ENCODE results near the gene GNAZ.

GNAZ gene

GRCh38 chr22:23080613-23081290 lies 10.4 kb downstream of the GNAZ start:
- TF ChIP-seq, protein P1, sequence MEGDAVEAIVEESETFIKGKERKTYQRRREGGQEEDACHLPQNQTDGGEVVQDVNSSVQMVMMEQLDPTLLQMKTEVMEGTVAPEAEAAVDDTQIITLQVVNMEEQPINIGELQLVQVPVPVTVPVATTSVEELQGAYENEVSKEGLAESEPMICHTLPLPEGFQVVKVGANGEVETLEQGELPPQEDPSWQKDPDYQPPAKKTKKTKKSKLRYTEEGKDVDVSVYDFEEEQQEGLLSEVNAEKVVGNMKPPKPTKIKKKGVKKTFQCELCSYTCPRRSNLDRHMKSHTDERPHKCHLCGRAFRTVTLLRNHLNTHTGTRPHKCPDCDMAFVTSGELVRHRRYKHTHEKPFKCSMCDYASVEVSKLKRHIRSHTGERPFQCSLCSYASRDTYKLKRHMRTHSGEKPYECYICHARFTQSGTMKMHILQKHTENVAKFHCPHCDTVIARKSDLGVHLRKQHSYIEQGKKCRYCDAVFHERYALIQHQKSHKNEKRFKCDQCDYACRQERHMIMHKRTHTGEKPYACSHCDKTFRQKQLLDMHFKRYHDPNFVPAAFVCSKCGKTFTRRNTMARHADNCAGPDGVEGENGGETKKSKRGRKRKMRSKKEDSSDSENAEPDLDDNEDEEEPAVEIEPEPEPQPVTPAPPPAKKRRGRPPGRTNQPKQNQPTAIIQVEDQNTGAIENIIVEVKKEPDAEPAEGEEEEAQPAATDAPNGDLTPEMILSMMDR (IDR thresholded peaks at IDR 0.05; ENCODE audit: low read depth, low read length, poor library complexity, severe bottlenecking) = no peak
- TF ChIP-seq EZH2phosphoT487 (IDR thresholded peaks at IDR 0.05; ENCODE audit: borderline replicate concordance, low read length) = no peak
- Histone ChIP-seq H3K4me2 (ENCODE audit: low read length) (no peak overlapping the region), H3K36me3 (ENCODE audit: control insufficient read depth, low read length) (peaks cover 2% of the 10 kb centered on the region; the same call in 1 of the 2 replicates), H3K9me2 (replicated peaks; ENCODE audit: control insufficient read depth, low read length) (no peaks in the 10 kb centered on the region), H3K27ac (ENCODE audit: low read depth, low read length) (no peak overlapping the region), H3K4me3 (ENCODE audit: low read length) (no peak overlapping the region), H3K79me2 (ENCODE audit: control insufficient read depth, low read length) (peaks cover 8% of the 10 kb centered on the region), H3F3A (ENCODE audit: control insufficient read depth, insufficient read depth) (no peaks in the 10 kb centered on the region), H4K20me1 (ENCODE audit: control insufficient read depth, insufficient read depth, low read depth, low read length) (no peaks in the 10 kb centered on the region; the same call in 1 of the 2 replicates), H3K27me3 (ENCODE audit: control insufficient read depth, low read length) (no peaks in the 10 kb centered on the region), H3K9me3 (ENCODE audit: control insufficient read depth, insufficient read depth, low read length) (no peaks in the 10 kb centered on the region), H3K4me1 (ENCODE audit: control insufficient read depth, low read length) (peaks cover 8% of the 10 kb centered on the region)

DNA sequence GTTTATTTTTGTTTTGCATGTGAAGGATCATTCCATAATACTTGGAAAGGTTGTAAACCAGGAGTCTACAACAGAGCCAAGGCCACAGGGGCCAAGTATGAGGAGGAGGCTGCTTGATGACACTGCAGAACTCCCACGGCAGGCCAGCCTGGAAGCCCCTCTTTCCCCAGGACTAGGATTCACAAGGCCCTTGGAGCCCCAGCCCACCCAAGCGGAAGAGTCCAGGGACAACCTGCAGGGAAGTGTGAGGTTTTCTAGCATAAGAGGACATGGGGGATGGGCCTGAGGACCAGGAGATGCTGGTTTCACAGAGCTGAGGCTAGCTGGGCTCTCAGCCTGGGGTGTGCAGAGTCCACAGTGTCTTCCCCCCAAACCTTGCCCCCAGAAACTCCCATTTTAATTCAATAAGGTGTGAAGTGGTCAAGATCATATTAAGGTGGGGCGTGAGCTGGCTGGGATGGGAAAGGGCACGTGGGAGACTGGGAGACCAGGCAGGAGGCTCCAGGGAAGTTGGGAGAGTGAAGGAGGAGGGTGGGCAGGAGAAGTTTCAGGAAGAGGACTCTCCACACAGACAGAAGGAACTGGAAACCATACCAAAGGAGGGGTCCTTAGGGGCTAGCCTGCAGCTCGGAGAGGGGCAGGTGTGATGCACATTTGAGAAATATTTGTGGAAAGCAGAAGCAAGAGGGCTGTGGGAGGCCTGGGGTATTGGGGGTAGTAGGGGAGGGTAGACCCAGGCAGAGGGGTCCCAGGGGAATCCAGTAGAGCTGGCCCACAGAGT lies 12.4 kb downstream of the GNAZ start:
- H4K20me1 ChIP-seq (ENCODE audit: control insufficient read depth, insufficient read depth, low read depth, low read length) = no peaks in the 10 kb centered on the region; the same call in 1 of the 2 replicates

GRCh38 chr22:23083315-23084021 lies 13.1 kb downstream of the GNAZ start:
- Histone ChIP-seq H3K79me2 (ENCODE audit: control insufficient read depth, low read length) (no peaks in the 10 kb centered on the region; the same call in 1 of the 2 replicates), H4K20me1 (ENCODE audit: control insufficient read depth, insufficient read depth, low read depth, low read length) (no peaks in the 10 kb centered on the region; the same call in 1 of the 2 replicates), H3K27ac (ENCODE audit: low read depth, low read length) (no peak overlapping the region), H3K4me1 (ENCODE audit: control insufficient read depth, low read length) (peaks cover 7% of the 10 kb centered on the region; the same call in 1 of the 2 replicates), H3K36me3 (ENCODE audit: control insufficient read depth, low read length) (no peaks in the 10 kb centered on the region), H3K9me3 (ENCODE audit: control insufficient read depth, insufficient read depth, low read length) (no peaks in the 10 kb centered on the region), H3K4me3 (ENCODE audit: low read length) (no peak overlapping the region), H3K4me2 (ENCODE audit: low read length) (no peak overlapping the region), H3K27me3 (ENCODE audit: control insufficient read depth, low read length) (no peaks in the 10 kb centered on the region), H3F3A (ENCODE audit: control insufficient read depth, insufficient read depth) (no peaks in the 10 kb centered on the region), H3K9me2 (replicated peaks; ENCODE audit: control insufficient read depth, low read length) (no peaks in the 10 kb centered on the region)
- TF ChIP-seq, protein P1 (IDR thresholded peaks at IDR 0.05; ENCODE audit: low read depth, low read length, poor library complexity, severe bottlenecking) = no peak
- TF ChIP-seq EZH2phosphoT487 (IDR thresholded peaks at IDR 0.05; ENCODE audit: borderline replicate concordance, low read length) = no peak

More for the DNA sequence above, 12.4 kb downstream of the GNAZ start:
- H3K4me1 ChIP-seq (ENCODE audit: control insufficient read depth, low read length) = peaks cover 7% of the 10 kb centered on the region; the same call in 1 of the 2 replicates
- H3K4me2 ChIP-seq (ENCODE audit: low read length) = no peak overlapping the region
- H3K4me3 ChIP-seq (ENCODE audit: low read length) = no peak overlapping the region
- no peaks in the 10 kb centered on the region for H3K36me3 ChIP-seq (ENCODE audit: control insufficient read depth, low read length)
- H3K9me3 ChIP-seq (ENCODE audit: control insufficient read depth, insufficient read depth, low read length) = no peaks in the 10 kb centered on the region
- TF ChIP-seq EZH2phosphoT487 (IDR thresholded peaks at IDR 0.05; ENCODE audit: borderline replicate concordance, low read length) = no peak
- TF ChIP-seq, protein P1 (IDR thresholded peaks at IDR 0.05; ENCODE audit: low read depth, low read length, poor library complexity, severe bottlenecking) = no peak
- H3K79me2 ChIP-seq (ENCODE audit: control insufficient read depth, low read length) = no peaks in the 10 kb centered on the region; the same call in 1 of the 2 replicates
- H3K27ac ChIP-seq (ENCODE audit: low read depth, low read length) = no peak overlapping the region
- H3F3A ChIP-seq (ENCODE audit: control insufficient read depth, insufficient read depth) = no peaks in the 10 kb centered on the region
- no peaks in the 10 kb centered on the region for H3K27me3 ChIP-seq (ENCODE audit: control insufficient read depth, low read length)
- H3K9me2 ChIP-seq (replicated peaks; ENCODE audit: control insufficient read depth, low read length) = no peaks in the 10 kb centered on the region
